ENCODE data around the gene ERVK3-1.

The ERVK3-1 gene

DNA sequence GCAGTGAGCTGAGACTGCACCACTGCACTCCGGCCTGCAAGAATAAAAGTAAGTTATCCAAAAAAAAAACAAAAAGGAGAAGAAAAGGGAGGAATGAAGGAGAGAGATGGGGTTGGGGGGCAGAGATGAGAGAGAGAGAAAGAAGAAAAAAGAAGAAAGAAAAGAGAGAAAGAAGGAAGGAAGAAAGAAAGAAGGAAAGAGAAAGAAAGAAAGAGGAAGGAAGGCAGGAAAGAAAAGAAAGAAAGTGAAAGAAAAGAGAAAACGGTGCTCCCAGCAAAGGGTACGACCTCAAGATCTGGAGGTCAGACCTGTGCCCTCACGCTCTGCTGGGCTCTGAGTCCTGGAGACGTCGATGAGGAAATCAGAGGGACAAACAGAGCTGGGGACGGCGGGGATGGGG, 44.4 kb downstream of the ERVK3-1 start:
- H3K9me3 ChIP-seq (ENCODE audit: insufficient read depth, low read length), result no peaks in the 10 kb centered on the region
- no peak overlapping the region for H3K9ac ChIP-seq (ENCODE audit: low read length)
- no peaks in the 10 kb centered on the region for H3K36me3 ChIP-seq (replicated peaks; ENCODE audit: low read depth, low read length)
- no peaks in the 10 kb centered on the region for H3K27me3 ChIP-seq (ENCODE audit: low read depth, low read length)
- H3K79me2 ChIP-seq (ENCODE audit: low read length), result no peaks in the 10 kb centered on the region; the same call in 1 of the 2 replicates
- peaks cover 3% of the 10 kb centered on the region; the same call in 1 of the 2 replicates for H3K4me1 ChIP-seq (ENCODE audit: low read length)
- no peak overlapping the region for H2AFZ ChIP-seq (ENCODE audit: low read depth, low read length)
- H4K20me1 ChIP-seq (ENCODE audit: insufficient read depth, low read length), result no peaks in the 10 kb centered on the region
- TF ChIP-seq EZH2phosphoT487 (IDR thresholded peaks at IDR 0.05; ENCODE audit: low read depth), result no peak
- TF ChIP-seq, protein P1, sequence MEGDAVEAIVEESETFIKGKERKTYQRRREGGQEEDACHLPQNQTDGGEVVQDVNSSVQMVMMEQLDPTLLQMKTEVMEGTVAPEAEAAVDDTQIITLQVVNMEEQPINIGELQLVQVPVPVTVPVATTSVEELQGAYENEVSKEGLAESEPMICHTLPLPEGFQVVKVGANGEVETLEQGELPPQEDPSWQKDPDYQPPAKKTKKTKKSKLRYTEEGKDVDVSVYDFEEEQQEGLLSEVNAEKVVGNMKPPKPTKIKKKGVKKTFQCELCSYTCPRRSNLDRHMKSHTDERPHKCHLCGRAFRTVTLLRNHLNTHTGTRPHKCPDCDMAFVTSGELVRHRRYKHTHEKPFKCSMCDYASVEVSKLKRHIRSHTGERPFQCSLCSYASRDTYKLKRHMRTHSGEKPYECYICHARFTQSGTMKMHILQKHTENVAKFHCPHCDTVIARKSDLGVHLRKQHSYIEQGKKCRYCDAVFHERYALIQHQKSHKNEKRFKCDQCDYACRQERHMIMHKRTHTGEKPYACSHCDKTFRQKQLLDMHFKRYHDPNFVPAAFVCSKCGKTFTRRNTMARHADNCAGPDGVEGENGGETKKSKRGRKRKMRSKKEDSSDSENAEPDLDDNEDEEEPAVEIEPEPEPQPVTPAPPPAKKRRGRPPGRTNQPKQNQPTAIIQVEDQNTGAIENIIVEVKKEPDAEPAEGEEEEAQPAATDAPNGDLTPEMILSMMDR (IDR thresholded peaks at IDR 0.05; ENCODE audit: low read depth, low read length), result no peak
- H3K27ac ChIP-seq (ENCODE audit: low read length), result no peak overlapping the region
- H3K4me2 ChIP-seq (ENCODE audit: low read length), result no peak overlapping the region
- H3K4me3 ChIP-seq (ENCODE audit: low read length), result no peak overlapping the region

DNA sequence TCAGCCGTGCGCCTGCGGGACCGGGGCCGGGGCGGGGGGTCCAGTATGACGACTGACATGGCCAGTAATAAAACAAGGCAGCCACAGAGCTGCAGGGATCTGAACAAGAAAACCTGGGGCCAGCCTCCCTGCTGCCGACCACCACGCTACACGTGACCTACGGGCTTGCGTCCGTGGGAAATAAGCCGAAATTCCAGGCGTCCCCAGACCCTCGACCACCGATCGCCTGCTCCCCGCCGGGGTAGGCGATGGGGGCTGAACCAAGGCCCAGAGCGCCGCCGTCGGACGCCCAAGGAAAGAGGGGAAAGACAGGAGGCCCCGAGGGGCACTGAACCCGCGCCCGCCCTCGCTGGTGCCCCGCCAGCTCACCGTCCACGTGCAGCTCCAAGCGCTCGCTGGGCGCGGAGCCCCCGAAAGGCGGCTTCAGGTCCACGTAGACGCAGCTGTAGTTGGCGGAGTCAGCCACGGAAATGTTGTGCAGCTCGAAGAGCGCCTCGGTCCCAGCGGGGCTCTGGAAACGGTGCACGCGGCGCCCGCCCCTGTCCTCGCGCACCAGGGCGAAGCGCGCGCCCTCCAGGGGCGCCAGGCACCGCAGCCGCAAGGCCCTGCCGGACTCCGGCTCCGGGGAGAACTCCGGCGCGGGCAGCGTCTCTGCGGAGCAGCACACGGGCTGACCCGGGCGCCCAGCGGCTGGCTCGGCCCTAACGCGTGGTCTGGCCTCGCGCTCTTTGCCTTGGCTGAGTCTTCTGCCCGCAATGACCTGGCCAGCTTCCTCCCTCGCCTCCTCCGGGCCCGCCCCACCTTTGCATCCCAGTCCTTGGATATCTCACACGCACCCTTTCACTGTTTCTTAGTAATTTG, 45.1 kb downstream of the ERVK3-1 start:
- H3K79me2 ChIP-seq (ENCODE audit: low read length), result no peaks in the 10 kb centered on the region; the same call in 1 of the 2 replicates
- no peaks in the 10 kb centered on the region for H4K20me1 ChIP-seq (ENCODE audit: insufficient read depth, low read length)
- H3K9ac ChIP-seq (ENCODE audit: low read length), result no peak overlapping the region

DNA sequence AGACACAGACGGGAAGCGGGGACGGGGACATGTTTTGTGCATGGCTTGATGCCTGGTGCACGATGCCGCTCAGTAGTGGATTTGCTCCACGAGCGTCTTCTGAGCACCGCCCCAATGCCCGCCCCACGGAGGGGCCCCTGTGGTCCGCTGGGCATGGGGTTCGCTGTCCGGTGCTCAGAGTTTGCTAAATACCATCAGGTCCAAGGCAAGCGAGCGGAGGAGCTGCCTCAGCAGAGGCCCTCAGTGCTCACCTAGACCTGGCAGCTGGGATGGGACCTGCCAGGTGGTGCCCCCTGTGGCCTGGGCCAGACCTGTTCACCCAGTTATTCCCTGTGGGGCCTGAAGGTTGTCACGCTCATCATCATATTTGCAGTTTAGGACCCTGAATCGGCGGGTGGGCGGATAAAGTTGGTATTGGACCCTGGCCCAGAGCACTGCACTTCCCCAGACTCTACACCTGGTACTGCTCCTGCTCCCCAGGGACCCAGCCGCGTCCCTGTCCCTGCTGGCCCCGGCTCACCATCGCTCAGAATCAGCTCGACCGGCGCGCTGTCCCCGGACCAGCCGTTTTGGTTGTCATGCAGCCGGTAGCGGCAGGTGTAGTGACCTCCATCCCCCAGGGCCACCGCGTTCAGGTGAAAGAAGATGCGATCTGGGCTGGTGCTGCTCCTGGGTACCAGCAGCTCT, 45.8 kb downstream of the ERVK3-1 start:
- no peak overlapping the region for H3K4me2 ChIP-seq (ENCODE audit: low read length)
- no peaks in the 10 kb centered on the region; the same call in 1 of the 2 replicates for H3K79me2 ChIP-seq (ENCODE audit: low read length)
- no peak overlapping the region for H2AFZ ChIP-seq (ENCODE audit: low read depth, low read length)
- TF ChIP-seq, protein P1 (IDR thresholded peaks at IDR 0.05; ENCODE audit: low read depth, low read length), result no peak
- TF ChIP-seq EZH2phosphoT487 (IDR thresholded peaks at IDR 0.05; ENCODE audit: low read depth), result no peak
- no peaks in the 10 kb centered on the region for H3K27me3 ChIP-seq (ENCODE audit: low read depth, low read length)
- no peak overlapping the region for H3K4me3 ChIP-seq (ENCODE audit: low read length)
- no peak overlapping the region for H3K27ac ChIP-seq (ENCODE audit: low read length)
- H3K9ac ChIP-seq (ENCODE audit: low read length), result no peak overlapping the region
- H3K9me3 ChIP-seq (ENCODE audit: insufficient read depth, low read length), result no peaks in the 10 kb centered on the region
- no peaks in the 10 kb centered on the region for H3K36me3 ChIP-seq (replicated peaks; ENCODE audit: low read depth, low read length)
- peaks cover 3% of the 10 kb centered on the region; the same call in 1 of the 2 replicates for H3K4me1 ChIP-seq (ENCODE audit: low read length)
- no peaks in the 10 kb centered on the region for H4K20me1 ChIP-seq (ENCODE audit: insufficient read depth, low read length)

More for the DNA sequence above, 45.1 kb downstream of the ERVK3-1 start:
- Histone ChIP-seq H3K4me1 (ENCODE audit: low read length) (peaks cover 3% of the 10 kb centered on the region; the same call in 1 of the 2 replicates), H3K27me3 (ENCODE audit: low read depth, low read length) (no peaks in the 10 kb centered on the region), H3K27ac (ENCODE audit: low read length) (no peak overlapping the region), H3K4me3 (ENCODE audit: low read length) (no peak overlapping the region), H3K9me3 (ENCODE audit: insufficient read depth, low read length) (no peaks in the 10 kb centered on the region), H3K36me3 (replicated peaks; ENCODE audit: low read depth, low read length) (no peaks in the 10 kb centered on the region), H3K4me2 (ENCODE audit: low read length) (no peak overlapping the region), H2AFZ (ENCODE audit: low read depth, low read length) (no peak overlapping the region)
- no peak for TF ChIP-seq EZH2phosphoT487 (IDR thresholded peaks at IDR 0.05; ENCODE audit: low read depth)
- TF ChIP-seq, protein P1 (IDR thresholded peaks at IDR 0.05; ENCODE audit: low read depth, low read length), result no peak

DNA sequence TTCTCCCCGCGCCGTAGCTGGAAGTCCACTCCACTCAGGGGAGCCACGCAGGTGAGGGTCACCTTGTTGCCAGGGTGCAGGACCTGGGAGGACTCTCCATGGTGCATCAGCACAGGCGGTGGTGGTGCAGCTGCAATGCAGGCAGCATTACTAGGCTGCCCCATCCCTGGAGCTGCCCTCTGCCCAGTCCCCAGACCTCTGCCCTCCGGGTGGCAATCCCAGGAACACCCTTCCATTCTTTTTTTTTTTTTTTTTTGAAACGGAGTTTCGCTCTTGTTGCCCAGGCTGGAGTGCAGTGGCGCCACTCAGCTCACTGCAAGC, 46.3 kb downstream of the ERVK3-1 start:
- peaks cover 3% of the 10 kb centered on the region; the same call in 1 of the 2 replicates for H3K4me1 ChIP-seq (ENCODE audit: low read length)
- no peak overlapping the region for H2AFZ ChIP-seq (ENCODE audit: low read depth, low read length)
- no peaks in the 10 kb centered on the region; the same call in 1 of the 2 replicates for H3K79me2 ChIP-seq (ENCODE audit: low read length)
- no peak for TF ChIP-seq EZH2phosphoT487 (IDR thresholded peaks at IDR 0.05; ENCODE audit: low read depth)
- TF ChIP-seq, protein P1 (IDR thresholded peaks at IDR 0.05; ENCODE audit: low read depth, low read length), result no peak
- no peaks in the 10 kb centered on the region for H3K27me3 ChIP-seq (ENCODE audit: low read depth, low read length)
- no peaks in the 10 kb centered on the region for H3K36me3 ChIP-seq (replicated peaks; ENCODE audit: low read depth, low read length)
- no peak overlapping the region for H3K27ac ChIP-seq (ENCODE audit: low read length)
- H4K20me1 ChIP-seq (ENCODE audit: insufficient read depth, low read length), result no peaks in the 10 kb centered on the region
- H3K4me2 ChIP-seq (ENCODE audit: low read length), result no peak overlapping the region
- H3K9me3 ChIP-seq (ENCODE audit: insufficient read depth, low read length), result no peaks in the 10 kb centered on the region
- H3K9ac ChIP-seq (ENCODE audit: low read length), result no peak overlapping the region
- no peak overlapping the region for H3K4me3 ChIP-seq (ENCODE audit: low read length)

Measured in OCI-LY3 (cell line).